GM23338 (cell line): ENCODE data around the gene PERCC1. TPM values are rescaled to one million over a fixed set of nuclear protein-coding genes. Genes with fewer than 3 reads are reported as not detected.
A peak's percentile ranks its signal among the peaks of the same experiment; 100 is the strongest.

Source experiments
- CREB1 ChIP-seq: fragments of 250-450 bp; sonication (Bioruptor Pico); IDR thresholded peaks from 2 replicates; pipeline ENCODE4 v1.5.0; 2020; ENCODE audit warnings: low read depth, mild to moderate bottlenecking, moderate library complexity
- CTCF ChIP-seq, 2 experiments: fragments of 200-600 bp in 1 of 2; sonication (generic) in 1 of 2; conservative IDR thresholded peaks; 2 replicates each; pipeline versions ENCODE4 v1.5.1 to v1.6.1; 2016 to 2017; ENCODE audit warnings: antibody characterized with exemption in 2 of 2, low read depth in 2 of 2, mild to moderate bottlenecking in 2 of 2, moderate library complexity in 1 of 2
- EZH2 ChIP-seq: fragments of 200-600 bp; sonication (generic); IDR thresholded peaks from one replicate; pipeline ENCODE4 v1.8.0; 2017; ENCODE audit warnings: antibody characterized with exemption, mild to moderate bottlenecking, low read depth; ENCODE audit not compliant: unreplicated experiment
- EZH2phosphoT487 ChIP-seq: fragments of 200-600 bp; sonication (generic); IDR thresholded peaks from one replicate; pipeline ENCODE4 v1.8.1; 2018; ENCODE audit warnings: antibody characterized with exemption; ENCODE audit not compliant: unreplicated experiment
- NANOG ChIP-seq: IDR thresholded peaks from 2 replicates; pipeline ENCODE4 v1.6.1; 2016; ENCODE audit warnings: antibody characterized with exemption, borderline replicate concordance
- POLR2AphosphoS5 ChIP-seq: IDR thresholded peaks from 2 replicates; pipeline ENCODE4 v1.6.1; 2016; ENCODE audit warnings: antibody characterized with exemption, low read depth
- STAT1 ChIP-seq: IDR thresholded peaks from one replicate; pipeline ENCODE4 v1.6.1; 2016; ENCODE audit warnings: antibody characterized with exemption; ENCODE audit not compliant: unreplicated experiment
- ZNF114 ChIP-seq: fragments of 250-450 bp; sonication (Bioruptor Pico); IDR thresholded peaks from 2 replicates; pipeline ENCODE4 v1.5.0; 2020; ENCODE audit warnings: mild to moderate bottlenecking, moderate library complexity
- polyA plus RNA-seq: library from polyadenylated mRNA; unstranded; fragments of >200 nt; fragmentation: Nextera tagmentation; extraction: Ambion mirVana; gene quantifications from 2 replicates; pipeline ENCODE4 v1.2.1, GENCODE V29; 2016
- total RNA-seq: library from RNA; depleted of rRNA; stranded (reverse); fragments of >200 nt; shearing (Covaris generic); gene quantifications from 2 replicates; pipeline ENCODE4 v1.2.3, GENCODE V29; 2014
- TF ChIP-seq, protein P1 (sequence below): fragments of 250-450 bp; sonication (Bioruptor Pico); IDR thresholded peaks from 2 replicates; pipeline ENCODE4 v1.5.0; 2020; ENCODE audit warnings: mild to moderate bottlenecking, moderate library complexity

PERCC1 gene
- total and polyA plus RNA-seq, 2 experiments from 2014 or later: not detected

DNA sequence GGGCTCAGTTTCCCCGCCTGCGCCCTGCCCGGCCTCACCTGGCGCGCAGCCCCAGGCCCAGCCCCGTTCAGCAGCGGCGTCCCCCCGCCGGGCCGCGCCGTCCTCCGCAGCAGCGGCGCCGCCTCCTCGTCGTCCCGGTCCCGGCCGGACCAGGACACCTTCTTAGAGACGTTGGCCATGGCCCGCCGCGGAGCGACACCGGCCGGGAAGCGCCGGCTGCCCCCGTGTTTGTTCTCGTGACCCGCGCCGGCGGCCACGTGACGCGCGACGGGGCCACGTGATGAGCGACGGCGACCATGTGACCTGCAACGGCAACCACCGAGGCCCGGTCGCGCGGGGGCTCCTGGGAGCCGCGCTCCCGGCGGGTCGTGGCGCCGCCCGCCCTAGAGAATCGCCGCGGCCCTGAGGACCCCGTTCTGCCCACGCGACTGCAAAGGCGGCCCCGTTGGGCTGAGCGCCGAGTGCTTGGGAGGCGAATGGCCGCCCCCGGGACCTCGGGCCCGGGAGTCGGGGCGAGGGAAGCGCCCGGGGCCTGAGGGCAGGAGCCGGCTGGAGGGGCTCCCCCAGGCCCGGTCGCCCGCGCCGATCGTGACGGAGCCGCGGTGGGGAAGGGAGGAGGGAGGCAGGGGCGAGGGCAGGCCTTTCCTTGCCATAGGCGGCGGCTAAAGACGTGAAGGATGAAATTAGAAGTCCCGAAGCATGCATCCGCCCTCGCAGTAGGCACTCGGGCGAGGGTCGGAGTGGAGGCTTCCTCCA is 44.1 kb downstream of the PERCC1 start, which contains the start of gene CLCN7 (continued):
- TF ChIP-seq, protein P1, sequence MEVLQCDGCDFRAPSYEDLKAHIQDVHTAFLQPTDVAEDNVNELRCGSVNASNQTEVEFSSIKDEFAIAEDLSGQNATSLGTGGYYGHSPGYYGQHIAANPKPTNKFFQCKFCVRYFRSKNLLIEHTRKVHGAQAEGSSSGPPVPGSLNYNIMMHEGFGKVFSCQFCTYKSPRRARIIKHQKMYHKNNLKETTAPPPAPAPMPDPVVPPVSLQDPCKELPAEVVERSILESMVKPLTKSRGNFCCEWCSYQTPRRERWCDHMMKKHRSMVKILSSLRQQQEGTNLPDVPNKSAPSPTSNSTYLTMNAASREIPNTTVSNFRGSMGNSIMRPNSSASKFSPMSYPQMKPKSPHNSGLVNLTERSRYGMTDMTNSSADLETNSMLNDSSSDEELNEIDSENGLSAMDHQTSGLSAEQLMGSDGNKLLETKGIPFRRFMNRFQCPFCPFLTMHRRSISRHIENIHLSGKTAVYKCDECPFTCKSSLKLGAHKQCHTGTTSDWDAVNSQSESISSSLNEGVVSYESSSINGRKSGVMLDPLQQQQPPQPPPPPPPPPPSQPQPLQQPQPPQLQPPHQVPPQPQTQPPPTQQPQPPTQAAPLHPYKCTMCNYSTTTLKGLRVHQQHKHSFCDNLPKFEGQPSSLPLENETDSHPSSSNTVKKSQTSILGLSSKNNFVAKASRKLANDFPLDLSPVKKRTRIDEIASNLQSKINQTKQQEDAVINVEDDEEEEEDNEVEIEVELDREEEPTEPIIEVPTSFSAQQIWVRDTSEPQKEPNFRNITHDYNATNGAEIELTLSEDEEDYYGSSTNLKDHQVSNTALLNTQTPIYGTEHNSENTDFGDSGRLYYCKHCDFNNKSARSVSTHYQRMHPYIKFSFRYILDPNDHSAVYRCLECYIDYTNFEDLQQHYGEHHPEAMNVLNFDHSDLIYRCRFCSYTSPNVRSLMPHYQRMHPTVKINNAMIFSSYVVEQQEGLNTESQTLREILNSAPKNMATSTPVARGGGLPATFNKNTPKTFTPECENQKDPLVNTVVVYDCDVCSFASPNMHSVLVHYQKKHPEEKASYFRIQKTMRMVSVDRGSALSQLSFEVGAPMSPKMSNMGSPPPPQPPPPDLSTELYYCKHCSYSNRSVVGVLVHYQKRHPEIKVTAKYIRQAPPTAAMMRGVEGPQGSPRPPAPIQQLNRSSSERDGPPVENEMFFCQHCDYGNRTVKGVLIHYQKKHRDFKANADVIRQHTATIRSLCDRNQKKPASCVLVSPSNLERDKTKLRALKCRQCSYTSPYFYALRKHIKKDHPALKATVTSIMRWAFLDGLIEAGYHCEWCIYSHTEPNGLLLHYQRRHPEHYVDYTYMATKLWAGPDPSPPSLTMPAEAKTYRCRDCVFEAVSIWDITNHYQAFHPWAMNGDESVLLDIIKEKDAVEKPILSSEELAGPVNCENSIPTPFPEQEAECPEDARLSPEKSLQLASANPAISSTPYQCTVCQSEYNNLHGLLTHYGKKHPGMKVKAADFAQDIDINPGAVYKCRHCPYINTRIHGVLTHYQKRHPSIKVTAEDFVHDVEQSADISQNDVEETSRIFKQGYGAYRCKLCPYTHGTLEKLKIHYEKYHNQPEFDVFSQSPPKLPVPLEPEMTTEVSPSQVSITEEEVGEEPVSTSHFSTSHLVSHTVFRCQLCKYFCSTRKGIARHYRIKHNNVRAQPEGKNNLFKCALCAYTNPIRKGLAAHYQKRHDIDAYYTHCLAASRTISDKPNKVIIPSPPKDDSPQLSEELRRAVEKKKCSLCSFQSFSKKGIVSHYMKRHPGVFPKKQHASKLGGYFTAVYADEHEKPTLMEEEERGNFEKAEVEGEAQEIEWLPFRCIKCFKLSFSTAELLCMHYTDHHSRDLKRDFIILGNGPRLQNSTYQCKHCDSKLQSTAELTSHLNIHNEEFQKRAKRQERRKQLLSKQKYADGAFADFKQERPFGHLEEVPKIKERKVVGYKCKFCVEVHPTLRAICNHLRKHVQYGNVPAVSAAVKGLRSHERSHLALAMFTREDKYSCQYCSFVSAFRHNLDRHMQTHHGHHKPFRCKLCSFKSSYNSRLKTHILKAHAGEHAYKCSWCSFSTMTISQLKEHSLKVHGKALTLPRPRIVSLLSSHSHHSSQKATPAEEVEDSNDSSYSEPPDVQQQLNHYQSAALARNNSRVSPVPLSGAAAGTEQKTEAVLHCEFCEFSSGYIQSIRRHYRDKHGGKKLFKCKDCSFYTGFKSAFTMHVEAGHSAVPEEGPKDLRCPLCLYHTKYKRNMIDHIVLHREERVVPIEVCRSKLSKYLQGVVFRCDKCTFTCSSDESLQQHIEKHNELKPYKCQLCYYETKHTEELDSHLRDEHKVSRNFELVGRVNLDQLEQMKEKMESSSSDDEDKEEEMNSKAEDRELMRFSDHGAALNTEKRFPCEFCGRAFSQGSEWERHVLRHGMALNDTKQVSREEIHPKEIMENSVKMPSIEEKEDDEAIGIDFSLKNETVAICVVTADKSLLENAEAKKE: no peak
- TF ChIP-seq STAT1 (no peak), ZNF114 (no peak), NANOG (no peak), EZH2 (no peak), POLR2AphosphoS5 (peak; percentile 69), CTCF (conservative IDR thresholded peaks at IDR 0.05; ENCODE audit: low read depth in 2 of 2) (no peak), CREB1 (CRISPR knock-in tag) (peak; percentile 72), EZH2phosphoT487 (no peak)
